Epithelial cell of proximal tubule (primary cell): ENCODE data around the gene RXYLT1. TPM values are rescaled to one million over a fixed set of nuclear protein-coding genes. Genes with fewer than 3 reads are reported as not detected.

Experiments used
- DNase-seq: peaks from one replicate; pipeline ENCODE4 v3.0.0-alpha.2; 2011; ENCODE audit warnings: low read depth
- H3K4me3 ChIP-seq: 2 replicates; pipeline ENCODE4 v1.5.1; 2011; ENCODE audit warnings: low read depth, mild to moderate bottlenecking, low read length
- CTCF ChIP-seq: conservative IDR thresholded peaks from 2 replicates; pipeline ENCODE4 v1.5.1; 2012; ENCODE audit warnings: low read depth, mild to moderate bottlenecking, low read length
- total RNA-seq: library from RNA; depleted of rRNA; stranded (reverse); fragments of >200 nt; gene quantifications from 2 replicates; pipeline ENCODE4 v1.2.3, GENCODE V29; 2015

RXYLT1 gene
- total RNA-seq, 1 donor from 2014 or later: 12.3 TPM

- TF ChIP-seq CTCF: no peak
- no peak for DNase-seq
- no peak overlapping the region for H3K4me3 ChIP-seq
Measured at GRCh38 chr12:63849106-63849620, 69.5 kb downstream of the RXYLT1 start.

- no peak for TF ChIP-seq CTCF
- no peak for DNase-seq
- no peak overlapping the region for H3K4me3 ChIP-seq
Measured at GRCh38 chr12:63849641-63850040, 69.9 kb downstream of the RXYLT1 start.

- DNase-seq: no peak
- H3K4me3 ChIP-seq: no peak overlapping the region
- TF ChIP-seq CTCF: no peak
Measured at GRCh38 chr12:63853978-63854377, 74.3 kb downstream of the RXYLT1 start.

GRCh38 chr12:63855299-63855698, 75.6 kb downstream of the RXYLT1 start:
- no peak for DNase-seq
- no peak for TF ChIP-seq CTCF
- H3K4me3 ChIP-seq: no peak overlapping the region

- no peak overlapping the region for H3K4me3 ChIP-seq
- no peak for DNase-seq
- no peak for TF ChIP-seq CTCF
Measured at GRCh38 chr12:63857771-63858670, 78.3 kb downstream of the RXYLT1 start.

Other genes starting within 250 kb of the RXYLT1 start
- 5.6 and 6.9 TPM in 2 replicates for gene DPY19L2, start 111.4 kb upstream of the RXYLT1 start, total RNA-seq
- gene SRGAP1, start 64.8 kb downstream of the RXYLT1 start, total RNA-seq: 9.4 and 14.5 TPM in 2 replicates